Esophagus mucosa (tissue), 1 donor: Measurements from ENCODE around the gene OR6C76. TPM values are rescaled to one million over a fixed set of nuclear protein-coding genes. Genes with fewer than 3 reads are reported as not detected.

Experiments used
- ATAC-seq: fragments of 200-7000 bp; cut with Tn5 transposase; one replicate; pipeline ENCODE4 v1.9.1; 2020
- total RNA-seq: library from RNA; stranded (reverse); gene quantifications from one replicate; pipeline ENCODE4 v1.2.4, GENCODE V29; 2023
- donor health status: DM: yes; HTN: yes; CAD: no.

Gene OR6C76
- total RNA-seq, 1 donor from 2014 or later: not detected

- ATAC-seq: no peak
Measured at GRCh38 chr12:55470088-55470829, 44.2 kb downstream of the OR6C76 start, which contains the start of gene OR6C70. TSS of gene OR6C70 (minus strand) at chr12:55470138. CDS start at chr12:55470138, 0 bp downstream.

GRCh38 chr12:55472264-55472663, 46.2 kb downstream of the OR6C76 start:
- no peak for ATAC-seq

Other genes starting within 250 kb of the OR6C76 start
- not detected for gene OR10A7, start 205.2 kb upstream of the OR6C76 start, total RNA-seq
- gene OR6C74, start 181.6 kb upstream of the OR6C76 start, total RNA-seq: not detected
- gene OR6C6, start 129.7 kb upstream of the OR6C76 start, total RNA-seq: not detected
- gene OR6C1, start 111.9 kb upstream of the OR6C76 start, total RNA-seq: not detected
- gene OR6C3, start 95.5 kb upstream of the OR6C76 start, total RNA-seq: not detected
- not detected for gene OR6C75, start 63.3 kb upstream of the OR6C76 start, total RNA-seq
- gene OR6C65, start 25.7 kb upstream of the OR6C76 start, total RNA-seq: not detected
- gene OR6C2, start 17.8 kb downstream of the OR6C76 start, total RNA-seq: 0.12 TPM
- gene OR6C70, start 43.9 kb downstream of the OR6C76 start, total RNA-seq: not detected
- not detected for gene OR6C68, start 66.1 kb downstream of the OR6C76 start, total RNA-seq
- gene OR6C4, start 123.3 kb downstream of the OR6C76 start, total RNA-seq: not detected
- gene OR2AP1, start 146.2 kb downstream of the OR6C76 start, total RNA-seq: not detected
- gene OR10P1, start 210.6 kb downstream of the OR6C76 start, total RNA-seq: not detected